Esophagus muscularis mucosa (tissue), 4 donors: ENCODE results near the gene AKAP13. TPM values are rescaled to one million over a fixed set of nuclear protein-coding genes. Genes with fewer than 3 reads are reported as not detected.

ENCODE experiments used
- DNase-seq: peaks from one replicate; pipeline ENCODE4 v3.0.0-alpha.2; 2017; ENCODE audit errors: extremely low spot score
- H3K27ac ChIP-seq, 4 donors: fragments of 200-600 bp; sonication (generic); replicated peaks in 1 of 4; 1 replicate in 3 of 4; 2 replicates in 1 of 4; pipeline ENCODE4 v1.5.1; 2016 to 2019; ENCODE audit warnings: mild to moderate bottlenecking in 1 of 4
- H3K27me3 ChIP-seq, 4 donors: fragments of 200-600 bp; sonication (generic); one replicate each; pipeline versions ENCODE4 v1.5.1 to v1.6.0; 2016 to 2019
- H3K36me3 ChIP-seq, 4 donors: fragments of 200-600 bp; sonication (generic); one replicate each; pipeline ENCODE4 v1.5.1; 2016 to 2019
- H3K4me1 ChIP-seq, 4 donors: fragments of 200-600 bp; sonication (generic); one replicate each; pipeline ENCODE4 v1.5.1; 2016 to 2019
- H3K4me3 ChIP-seq, 4 donors: fragments of 200-600 bp; sonication (generic); 1 replicate in 2 of 4; 2 replicates in 2 of 4; pipeline ENCODE4 v1.5.1; 2016 to 2019; ENCODE audit warnings: mild to moderate bottlenecking in 4 of 4, moderate library complexity in 1 of 4
- H3K9me3 ChIP-seq, 4 donors: fragments of 200-600 bp; sonication (generic); 1 replicate in 3 of 4; 2 replicates in 1 of 4; pipeline ENCODE4 v1.5.1; 2016 to 2019
- EP300 ChIP-seq: sonication (generic); formaldehyde crosslinking; IDR thresholded peaks from one replicate; pipeline ENCODE4 v1.6.1; 2017; ENCODE audit warnings: antibody characterized with exemption
- POLR2A ChIP-seq: fragments of 450-650 bp; IDR thresholded peaks from one replicate; pipeline ENCODE4 v1.6.1; 2017; ENCODE audit warnings: antibody characterized with exemption, moderate library complexity, mild to moderate bottlenecking, low read depth
- POLR2AphosphoS5 ChIP-seq, 2 donors: sonication (generic); formaldehyde crosslinking; IDR thresholded peaks; one replicate each; pipeline ENCODE4 v1.6.1; 2017; ENCODE audit warnings: antibody characterized with exemption in 2 of 2
- WGBS: methylation state at CpG from one replicate; pipeline ENCODE4 v1.1.5; 2018; 5-methylcytosine and 5-hydroxymethylcytosine counted together
- intact Hi-C: fragments of 100-400 bp; cut with DNase I; formaldehyde crosslinking; loops from one replicate; pipeline ENCODE4 v1.15.1; 2023
- total RNA-seq, 4 donors: library from RNA; depleted of rRNA; stranded (reverse); fragments of >200 nt; gene quantifications; one replicate each; pipeline versions ENCODE4 v1.1.0 to v1.2.1, GENCODE V29; 2016
- TF ChIP-seq, protein P1 (sequence below), 3 experiments: fragments of 200-600 bp in 2 of 3; fragments of 450-650 bp in 1 of 3; sonication (generic) in 2 of 3; IDR thresholded peaks; one replicate each; pipeline ENCODE4 v1.5.1; 2017 to 2019; ENCODE audit warnings: antibody characterized with exemption in 3 of 3, mild to moderate bottlenecking in 2 of 3, moderate library complexity in 1 of 3

The AKAP13 gene
- total RNA-seq, 4 donors from 2014 or later: 232 to 323 (median 284) TPM

DNA sequence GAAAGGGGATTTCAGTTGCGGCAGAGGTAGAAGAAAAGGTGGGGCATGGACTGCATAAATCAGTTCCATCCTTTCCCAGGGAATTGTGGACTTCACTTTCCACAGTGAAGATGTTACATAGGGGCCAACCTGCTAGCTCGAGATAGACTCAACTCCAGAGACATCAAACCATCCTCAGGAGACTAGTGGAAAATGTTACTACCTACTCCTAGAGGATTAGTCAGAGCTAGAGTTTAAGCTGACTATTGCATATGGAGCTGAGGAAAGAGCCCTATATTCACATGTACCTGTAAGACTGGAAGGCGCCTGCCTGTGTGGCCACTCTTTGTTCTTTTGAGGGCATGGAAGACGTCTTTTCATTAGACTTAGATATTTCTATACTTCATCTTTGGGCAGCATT, 345.2 kb downstream of the AKAP13 start:
- 74% methylated on average over 4 of the region's 4 CpGs for WGBS
- intact Hi-C loops: loop anchor here (10.0 kb wide), 2 partner anchors 241 to 391 kb away; no protein-coding TSS in a partner anchor
- peaks cover 14 to 96% (median 65%) of the 10 kb centered on the region in 4 donors for H3K36me3 ChIP-seq
- H3K4me3 ChIP-seq: no peak overlapping the region
- H3K9me3 ChIP-seq: no peaks in the 10 kb centered on the region
- no peaks in the 10 kb centered on the region for H3K27me3 ChIP-seq
- TF ChIP-seq EP300: no peak
- peak in 1 of 2 donors; percentile 3 for TF ChIP-seq POLR2AphosphoS5 (IDR thresholded peaks at IDR 0.05)
- no peak for DNase-seq
- peaks cover 33 to 84% (median 71%) of the 10 kb centered on the region in 4 donors for H3K4me1 ChIP-seq
- H3K27ac ChIP-seq: peak overlapping the region; percentile 82 to 88 (median 86)

DNA sequence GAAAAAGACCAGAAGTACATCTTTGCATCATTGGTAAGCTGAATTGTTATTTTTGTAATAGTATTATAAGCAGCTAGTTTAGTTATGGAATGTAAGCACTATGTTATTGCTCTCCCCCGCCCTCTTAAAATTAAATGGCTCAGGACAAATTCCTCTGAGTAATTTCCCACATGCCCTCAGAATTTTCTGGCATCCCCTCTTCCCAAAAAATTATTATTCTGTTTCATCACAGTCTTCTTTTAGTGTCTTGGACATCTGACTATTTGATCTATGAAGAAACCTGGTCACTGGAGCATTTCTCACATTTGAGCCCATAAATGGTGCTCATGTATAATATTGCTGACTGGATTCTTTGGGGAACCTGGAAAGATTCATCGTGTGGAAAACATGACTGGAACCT, 346.1 kb downstream of the AKAP13 start:
- no peak for DNase-seq
- H3K9me3 ChIP-seq: no peaks in the 10 kb centered on the region
- intact Hi-C loops: loop anchor here (10.0 kb wide), 2 partner anchors 242 to 392 kb away; no protein-coding TSS in a partner anchor
- H3K36me3 ChIP-seq: peaks cover 16 to 96% (median 65%) of the 10 kb centered on the region in 4 donors
- H3K27ac ChIP-seq: peak overlapping the region; percentile 82 to 88 (median 86)
- H3K4me1 ChIP-seq: peaks cover 32 to 85% (median 78%) of the 10 kb centered on the region in 4 donors
- TF ChIP-seq EP300: peak; percentile 7
- no peak for TF ChIP-seq POLR2A
- TF ChIP-seq, protein P1, sequence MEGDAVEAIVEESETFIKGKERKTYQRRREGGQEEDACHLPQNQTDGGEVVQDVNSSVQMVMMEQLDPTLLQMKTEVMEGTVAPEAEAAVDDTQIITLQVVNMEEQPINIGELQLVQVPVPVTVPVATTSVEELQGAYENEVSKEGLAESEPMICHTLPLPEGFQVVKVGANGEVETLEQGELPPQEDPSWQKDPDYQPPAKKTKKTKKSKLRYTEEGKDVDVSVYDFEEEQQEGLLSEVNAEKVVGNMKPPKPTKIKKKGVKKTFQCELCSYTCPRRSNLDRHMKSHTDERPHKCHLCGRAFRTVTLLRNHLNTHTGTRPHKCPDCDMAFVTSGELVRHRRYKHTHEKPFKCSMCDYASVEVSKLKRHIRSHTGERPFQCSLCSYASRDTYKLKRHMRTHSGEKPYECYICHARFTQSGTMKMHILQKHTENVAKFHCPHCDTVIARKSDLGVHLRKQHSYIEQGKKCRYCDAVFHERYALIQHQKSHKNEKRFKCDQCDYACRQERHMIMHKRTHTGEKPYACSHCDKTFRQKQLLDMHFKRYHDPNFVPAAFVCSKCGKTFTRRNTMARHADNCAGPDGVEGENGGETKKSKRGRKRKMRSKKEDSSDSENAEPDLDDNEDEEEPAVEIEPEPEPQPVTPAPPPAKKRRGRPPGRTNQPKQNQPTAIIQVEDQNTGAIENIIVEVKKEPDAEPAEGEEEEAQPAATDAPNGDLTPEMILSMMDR (IDR thresholded peaks at IDR 0.05): no peak
- TF ChIP-seq POLR2AphosphoS5 (IDR thresholded peaks at IDR 0.05): peak in 1 of 2 donors; percentile 51
- H3K4me3 ChIP-seq: peak overlapping the region in 1 of 4 donors; percentile 2
- WGBS: 42% methylated on average over 2 of the region's 2 CpGs
- no peaks in the 10 kb centered on the region for H3K27me3 ChIP-seq

DNA sequence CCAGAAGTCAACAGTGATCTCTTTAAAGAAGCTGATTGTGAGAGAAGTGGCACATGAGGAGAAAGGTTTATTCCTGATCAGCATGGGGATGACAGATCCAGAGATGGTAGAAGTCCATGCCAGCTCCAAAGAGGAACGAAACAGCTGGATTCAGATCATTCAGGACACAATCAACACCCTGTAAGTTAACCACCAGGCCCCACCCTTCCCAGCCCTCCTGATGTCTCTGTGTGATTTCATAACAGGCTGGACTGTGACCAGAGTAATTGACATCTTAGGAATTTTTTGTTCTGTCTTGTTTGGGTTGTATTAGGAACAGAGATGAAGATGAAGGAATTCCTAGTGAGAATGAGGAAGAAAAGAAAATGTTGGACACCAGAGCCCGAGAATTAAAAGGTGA, 346.7 kb downstream of the AKAP13 start:
- H3K4me1 ChIP-seq: peaks cover 26 to 81% (median 74%) of the 10 kb centered on the region in 4 donors
- no peaks in the 10 kb centered on the region for H3K9me3 ChIP-seq
- DNase-seq: no peak
- H3K27ac ChIP-seq: peak overlapping the region; percentile 82 to 88 (median 86)
- TF ChIP-seq POLR2A (no peak), EP300 (no peak), POLR2AphosphoS5 (IDR thresholded peaks at IDR 0.05) (no peak)
- TF ChIP-seq, protein P1 (IDR thresholded peaks at IDR 0.05): no peak
- 49% methylated on average over 2 of the region's 2 CpGs for WGBS
- intact Hi-C loops: loop anchor here (10.0 kb wide), 2 partner anchors 242 to 392 kb away; no protein-coding TSS in a partner anchor
- H3K27me3 ChIP-seq: no peaks in the 10 kb centered on the region
- peaks cover 22 to 96% (median 65%) of the 10 kb centered on the region in 4 donors for H3K36me3 ChIP-seq
- H3K4me3 ChIP-seq: peak overlapping the region in 2 of 4 donors; percentile 2 to 17

DNA sequence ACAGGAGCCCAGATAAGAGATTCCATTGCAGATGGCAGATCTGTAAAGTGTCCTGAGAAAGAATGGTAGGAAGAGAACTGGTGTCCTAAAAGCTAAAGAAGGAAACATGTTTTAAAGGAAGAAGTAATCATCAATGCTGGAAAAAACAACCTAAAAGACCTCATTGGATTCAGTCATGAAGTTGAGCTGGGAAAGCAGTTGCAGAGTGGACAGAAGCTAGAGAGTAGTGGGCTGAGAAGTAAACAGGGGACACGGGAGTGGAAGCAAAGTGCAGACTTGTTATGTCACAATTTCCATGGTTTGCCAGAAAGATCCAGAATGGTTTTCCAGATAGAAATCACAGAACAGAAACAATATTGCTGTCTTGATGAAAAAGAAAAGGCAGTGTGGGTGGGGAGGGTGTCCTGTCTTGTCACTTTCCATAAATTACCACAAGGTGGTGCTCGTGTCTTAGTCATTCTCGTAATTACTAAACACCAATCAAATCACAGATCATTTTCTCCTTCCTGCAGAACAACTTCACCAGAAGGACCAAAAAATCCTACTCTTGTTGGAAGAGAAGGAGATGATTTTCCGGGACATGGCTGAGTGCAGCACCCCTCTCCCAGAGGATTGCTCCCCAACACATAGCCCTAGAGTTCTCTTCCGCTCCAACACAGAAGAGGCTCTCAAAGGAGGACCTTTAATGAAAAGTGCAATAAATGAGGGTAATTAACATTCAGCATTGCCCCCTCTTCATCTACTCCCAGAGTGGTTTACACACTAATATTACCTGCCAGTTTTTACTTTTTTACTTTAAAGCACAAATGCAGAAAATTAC, 349.8 kb downstream of the AKAP13 start:
- H3K27ac ChIP-seq: peak overlapping the region; percentile 82 to 88 (median 86)
- H3K9me3 ChIP-seq: peaks cover 0 to 13% (median 8%) of the 10 kb centered on the region in 4 donors
- H3K4me3 ChIP-seq: no peak overlapping the region
- TF ChIP-seq, protein P1 (IDR thresholded peaks at IDR 0.05): peak; percentile 77 to 83 (median 81)
- no peak for TF ChIP-seq POLR2A
- peak in 1 of 2 donors; percentile 37 for TF ChIP-seq POLR2AphosphoS5 (IDR thresholded peaks at IDR 0.05)
- TF ChIP-seq EP300: no peak
- H3K27me3 ChIP-seq: no peaks in the 10 kb centered on the region
- H3K4me1 ChIP-seq: peaks cover 24 to 55% (median 53%) of the 10 kb centered on the region in 4 donors
- WGBS: 31% methylated on average over 5 of the region's 5 CpGs
- H3K36me3 ChIP-seq: peaks cover 36 to 100% (median 72%) of the 10 kb centered on the region in 4 donors
- intact Hi-C loops: loop anchor here (2.0 kb wide), 1 partner anchor 101 kb away; no protein-coding TSS in a partner anchor
- no peak for DNase-seq

DNA sequence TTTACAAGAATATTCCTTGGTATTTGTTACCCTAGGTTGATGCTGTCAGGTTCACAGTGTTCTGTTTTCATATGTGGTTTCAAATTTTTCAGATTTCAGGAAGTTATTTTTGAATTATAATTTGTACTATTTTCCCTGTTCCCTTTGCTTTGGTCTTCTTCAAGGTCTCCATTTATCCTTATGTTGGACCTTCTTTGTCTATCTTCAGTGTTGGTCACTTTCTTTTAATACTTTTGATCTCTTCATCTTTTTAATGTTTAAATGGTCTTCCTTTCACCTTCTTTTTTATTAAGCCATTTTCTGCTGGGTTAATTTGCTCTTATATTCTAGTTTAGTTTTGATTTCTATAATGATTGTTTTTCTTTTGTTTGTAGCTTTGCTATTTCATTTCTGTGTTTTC, 353.0 kb downstream of the AKAP13 start:
- no peak for TF ChIP-seq EP300
- no peak for TF ChIP-seq POLR2AphosphoS5 (IDR thresholded peaks at IDR 0.05)
- TF ChIP-seq, protein P1 (IDR thresholded peaks at IDR 0.05): no peak
- TF ChIP-seq POLR2A: no peak
- Histone ChIP-seq H3K27me3 (no peaks in the 10 kb centered on the region), H3K9me3 (peaks cover 0 to 13% (median 8%) of the 10 kb centered on the region in 4 donors), H3K4me3 (no peak overlapping the region), H3K4me1 (peaks cover 5 to 33% (median 21%) of the 10 kb centered on the region in 4 donors), H3K36me3 (peaks cover 57 to 100% (median 91%) of the 10 kb centered on the region in 4 donors), H3K27ac (no peak overlapping the region)
- intact Hi-C loops: no loop called here
- DNase-seq: no peak
